Stimulated activated naive CD8-positive, alpha-beta T cell treated with anti-CD3 and anti-CD28 coated beads, Interleukin-15, Interleukin-2, amounts not matched to agents 100 ng/mL and 50 ng/mL, for 24 hours (primary cell): ENCODE measurements around the gene TNRC6B.
"Not testable (repeated sequence)": the region's sequence is repeated elsewhere in the genome, so short reads cannot be mapped to it uniquely, and the experiment has no call there.

Source experiments
- H3K27ac Mint-ChIP-seq: one replicate; pipeline ENCODE4 v1.8.0; 2021; ENCODE audit warnings: mild to moderate bottlenecking, mixed read lengths
- H3K27me3 Mint-ChIP-seq: one replicate; pipeline ENCODE4 v1.8.0; 2021; ENCODE audit warnings: mixed read lengths
- H3K36me3 Mint-ChIP-seq: one replicate; pipeline ENCODE4 v1.8.0; 2021; ENCODE audit warnings: low read depth, mixed read lengths
- H3K4me1 Mint-ChIP-seq: one replicate; pipeline ENCODE4 v1.8.0; 2021; ENCODE audit warnings: low read depth, mixed read lengths
- H3K4me3 Mint-ChIP-seq: one replicate; pipeline ENCODE4 v1.8.0; 2021; ENCODE audit warnings: mild to moderate bottlenecking, mixed read lengths
- H3K9me3 Mint-ChIP-seq: one replicate; pipeline ENCODE4 v1.8.0; 2021; ENCODE audit warnings: mixed read lengths

TNRC6B gene

GRCh38 chr22:40374567-40374966, 196.8 kb downstream of the TNRC6B start:
- Mint-ChIP-seq H3K27me3 (no peaks in the 10 kb centered on the region), H3K9me3 (no peaks in the 10 kb centered on the region), H3K27ac (no peak overlapping the region), H3K36me3 (peaks cover 24% of the 10 kb centered on the region), H3K4me3 (no peak overlapping the region), H3K4me1 (peaks cover 44% of the 10 kb centered on the region)

GRCh38 chr22:40376149-40376548, 198.4 kb downstream of the TNRC6B start:
- H3K27me3 Mint-ChIP-seq = no peaks in the 10 kb centered on the region
- no peaks in the 10 kb centered on the region for H3K9me3 Mint-ChIP-seq
- no peak overlapping the region for H3K4me3 Mint-ChIP-seq
- H3K4me1 Mint-ChIP-seq = peaks cover 42% of the 10 kb centered on the region
- H3K27ac Mint-ChIP-seq = no peak overlapping the region
- H3K36me3 Mint-ChIP-seq = peaks cover 18% of the 10 kb centered on the region

GRCh38 chr22:40377931-40378330, 200.2 kb downstream of the TNRC6B start:
- peaks cover 31% of the 10 kb centered on the region for H3K4me1 Mint-ChIP-seq
- H3K4me3 Mint-ChIP-seq = no peak overlapping the region
- H3K9me3 Mint-ChIP-seq = no peaks in the 10 kb centered on the region
- H3K27me3 Mint-ChIP-seq = no peaks in the 10 kb centered on the region
- H3K36me3 Mint-ChIP-seq = peaks cover 10% of the 10 kb centered on the region
- no peak overlapping the region for H3K27ac Mint-ChIP-seq

GRCh38 chr22:40378448-40378847, 200.7 kb downstream of the TNRC6B start:
- peaks cover 31% of the 10 kb centered on the region for H3K4me1 Mint-ChIP-seq

GRCh38 chr22:40381461-40381860, 203.7 kb downstream of the TNRC6B start:
- peaks cover 4% of the 10 kb centered on the region for H3K36me3 Mint-ChIP-seq
- no peak overlapping the region for H3K27ac Mint-ChIP-seq
- H3K9me3 Mint-ChIP-seq = no peaks in the 10 kb centered on the region
- peaks cover 45% of the 10 kb centered on the region for H3K4me1 Mint-ChIP-seq
- no peak overlapping the region for H3K4me3 Mint-ChIP-seq
- no peaks in the 10 kb centered on the region for H3K27me3 Mint-ChIP-seq

More at GRCh38 chr22:40378448-40378847, 200.7 kb downstream of the TNRC6B start:
- H3K9me3 Mint-ChIP-seq, H3K4me3 Mint-ChIP-seq, H3K36me3 Mint-ChIP-seq, H3K27ac Mint-ChIP-seq, H3K27me3 Mint-ChIP-seq: not testable (repeated sequence)

GRCh38 chr22:40383905-40384304, 206.2 kb downstream of the TNRC6B start:
- Mint-ChIP-seq H3K4me1 (peaks cover 66% of the 10 kb centered on the region), H3K36me3 (peaks cover 12% of the 10 kb centered on the region), H3K4me3 (no peak overlapping the region), H3K9me3 (no peaks in the 10 kb centered on the region), H3K27me3 (no peaks in the 10 kb centered on the region), H3K27ac (peak overlapping the region; percentile 7)

GRCh38 chr22:40385036-40385782, 207.5 kb downstream of the TNRC6B start:
- Mint-ChIP-seq H3K9me3 (no peaks in the 10 kb centered on the region), H3K27me3 (no peaks in the 10 kb centered on the region), H3K4me3 (peak overlapping the region; percentile 80), H3K36me3 (peaks cover 15% of the 10 kb centered on the region), H3K4me1 (peaks cover 62% of the 10 kb centered on the region), H3K27ac (peak overlapping the region; percentile 91)
